HL-60 (cell line): ENCODE results near the gene NDUFAF8.

ENCODE experiments used
- POLR2AphosphoS5 ChIP-seq: IDR thresholded peaks from 2 replicates; pipeline ENCODE4 v1.6.1; 2012; ENCODE audit warnings: low read depth
- TF ChIP-seq, protein P1 (sequence below): IDR thresholded peaks from one replicate; pipeline ENCODE4 v1.5.1; 2011; ENCODE audit warnings: low read length, control low read depth, inconsistent platforms; ENCODE audit not compliant: insufficient read depth

DNA sequence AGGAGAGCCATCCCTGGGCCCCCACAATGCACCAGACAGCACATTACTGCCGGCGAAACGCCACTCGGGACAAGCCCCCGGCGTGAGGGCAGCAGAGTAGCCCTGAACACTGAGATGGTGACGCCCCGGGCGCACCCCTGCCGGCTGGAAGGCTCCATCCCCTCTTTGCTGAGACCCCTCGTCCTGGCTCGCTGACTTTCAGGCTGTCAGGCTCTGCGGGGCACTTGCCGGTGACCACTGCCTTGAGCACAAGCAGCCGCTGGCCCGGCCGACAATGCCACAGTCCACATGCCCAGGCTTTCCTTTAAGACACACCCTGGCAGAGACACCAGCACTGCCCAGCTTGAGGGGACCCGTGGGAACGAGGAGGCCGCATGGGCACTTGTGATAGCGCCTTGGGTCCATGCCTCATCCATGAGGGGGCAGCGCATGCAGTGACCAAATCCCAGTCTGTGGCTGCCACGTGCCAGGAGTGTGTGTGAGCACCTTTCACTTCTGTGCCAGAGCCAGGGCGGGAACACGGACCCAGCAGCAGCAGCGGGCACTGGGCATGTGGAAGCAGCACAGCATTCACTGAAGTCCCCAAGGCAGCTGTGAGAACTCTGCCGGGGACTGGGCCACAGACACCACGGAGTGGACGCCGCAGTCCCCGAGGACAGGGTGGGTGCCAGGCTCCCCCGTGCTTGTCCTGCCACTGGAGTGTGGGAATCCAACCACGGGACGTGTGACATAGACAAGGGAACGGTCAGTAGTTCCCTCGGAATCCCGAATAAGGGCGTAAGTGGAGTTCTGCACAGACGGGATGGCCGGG, 24.5 kb downstream of the NDUFAF8 start:
- TF ChIP-seq, protein P1, sequence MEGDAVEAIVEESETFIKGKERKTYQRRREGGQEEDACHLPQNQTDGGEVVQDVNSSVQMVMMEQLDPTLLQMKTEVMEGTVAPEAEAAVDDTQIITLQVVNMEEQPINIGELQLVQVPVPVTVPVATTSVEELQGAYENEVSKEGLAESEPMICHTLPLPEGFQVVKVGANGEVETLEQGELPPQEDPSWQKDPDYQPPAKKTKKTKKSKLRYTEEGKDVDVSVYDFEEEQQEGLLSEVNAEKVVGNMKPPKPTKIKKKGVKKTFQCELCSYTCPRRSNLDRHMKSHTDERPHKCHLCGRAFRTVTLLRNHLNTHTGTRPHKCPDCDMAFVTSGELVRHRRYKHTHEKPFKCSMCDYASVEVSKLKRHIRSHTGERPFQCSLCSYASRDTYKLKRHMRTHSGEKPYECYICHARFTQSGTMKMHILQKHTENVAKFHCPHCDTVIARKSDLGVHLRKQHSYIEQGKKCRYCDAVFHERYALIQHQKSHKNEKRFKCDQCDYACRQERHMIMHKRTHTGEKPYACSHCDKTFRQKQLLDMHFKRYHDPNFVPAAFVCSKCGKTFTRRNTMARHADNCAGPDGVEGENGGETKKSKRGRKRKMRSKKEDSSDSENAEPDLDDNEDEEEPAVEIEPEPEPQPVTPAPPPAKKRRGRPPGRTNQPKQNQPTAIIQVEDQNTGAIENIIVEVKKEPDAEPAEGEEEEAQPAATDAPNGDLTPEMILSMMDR, result no peak
- TF ChIP-seq POLR2AphosphoS5, result no peak
